ENCODE results near the gene INCENP.
"Not testable (repeated sequence)": the region's sequence is repeated elsewhere in the genome, so short reads cannot be mapped to it uniquely, and the experiment has no call there.

INCENP gene

DNA sequence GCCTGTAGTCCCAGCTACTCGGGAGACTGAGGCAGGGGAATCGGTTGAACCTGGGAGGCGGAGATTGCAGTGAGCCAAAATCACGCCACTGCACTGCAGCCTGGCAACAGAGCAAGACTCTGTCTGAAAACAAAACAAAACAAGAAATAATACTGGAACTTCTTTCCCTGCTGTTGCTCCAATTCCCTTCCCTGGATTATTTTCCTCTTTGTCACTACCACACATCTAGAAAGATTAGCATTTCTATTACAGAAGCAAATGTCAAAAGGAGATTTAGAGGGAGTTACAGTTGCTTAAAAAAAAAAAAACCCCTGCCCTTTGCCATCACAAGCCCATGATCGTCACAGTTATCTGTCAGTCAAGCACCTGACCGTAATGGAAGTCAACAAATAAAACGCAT lies 48.5 kb downstream of the INCENP start:
- H3K27ac ChIP-seq (ENCODE audit: low read depth, low read length), result no peak overlapping the region
- no peak overlapping the region for H3K4me3 ChIP-seq (ENCODE audit: low read length)
- no peak overlapping the region for H3K9ac ChIP-seq (ENCODE audit: low read length)
- no peaks in the 10 kb centered on the region for H3K4me1 ChIP-seq (ENCODE audit: control insufficient read depth, insufficient read depth, low read length)
- H3K27me3 ChIP-seq (ENCODE audit: control insufficient read depth, insufficient read depth, low read length), result no peaks in the 10 kb centered on the region
- no peaks in the 10 kb centered on the region for H3K36me3 ChIP-seq (ENCODE audit: control insufficient read depth, insufficient read depth, low read length)

DNA sequence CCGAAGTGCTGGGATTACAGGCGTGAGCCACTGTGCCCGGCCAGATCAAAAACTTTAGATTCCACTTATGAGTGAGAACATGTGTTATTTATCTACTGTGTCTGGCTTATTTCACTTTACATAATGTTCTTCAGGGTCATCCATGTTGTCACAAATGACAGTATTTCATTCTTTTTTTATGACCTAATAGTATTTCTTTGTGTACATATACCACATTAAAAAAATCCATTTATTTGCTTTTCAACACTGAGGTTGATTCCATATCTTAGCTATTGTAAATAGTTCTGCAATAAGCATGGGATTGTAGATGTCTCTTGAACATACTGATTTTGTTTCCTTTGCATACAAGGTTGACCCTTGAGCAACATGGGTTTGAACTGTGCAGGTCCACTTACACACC lies 53.0 kb downstream of the INCENP start:
- no peaks in the 10 kb centered on the region for H3K36me3 ChIP-seq (ENCODE audit: control insufficient read depth, insufficient read depth, low read length)
- no peaks in the 10 kb centered on the region for H3K4me1 ChIP-seq (ENCODE audit: control insufficient read depth, insufficient read depth, low read length)
- no peak overlapping the region for H3K9ac ChIP-seq (ENCODE audit: low read length)
- H3K4me3 ChIP-seq (ENCODE audit: low read length), result no peak overlapping the region
- no peaks in the 10 kb centered on the region for H3K27me3 ChIP-seq (ENCODE audit: control insufficient read depth, insufficient read depth, low read length)
- no peak overlapping the region for H3K27ac ChIP-seq (ENCODE audit: low read depth, low read length)

DNA sequence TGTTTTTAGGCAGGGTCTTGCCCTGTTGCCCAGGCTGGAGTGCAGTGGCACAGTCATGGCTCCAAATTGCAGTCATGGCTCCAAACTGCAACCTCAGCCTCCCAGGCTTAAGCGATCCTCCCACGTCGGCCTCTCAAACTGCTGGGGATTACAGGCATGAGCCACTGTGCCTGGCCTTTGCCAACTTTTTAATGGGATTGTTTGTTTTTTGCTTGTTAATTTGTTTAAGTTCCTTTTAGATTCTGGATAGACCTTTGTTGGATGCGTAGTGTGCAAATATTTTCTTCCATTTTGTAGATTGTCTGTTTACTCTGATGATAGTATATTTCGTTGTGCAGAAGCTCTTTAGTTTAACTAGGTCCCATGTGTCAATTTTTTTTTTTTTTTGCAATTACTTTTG lies 56.2 kb downstream of the INCENP start:
- H3K27ac ChIP-seq (ENCODE audit: low read depth, low read length), result no peak overlapping the region
- no peaks in the 10 kb centered on the region for H3K36me3 ChIP-seq (ENCODE audit: control insufficient read depth, insufficient read depth, low read length)
- no peak overlapping the region for H3K9ac ChIP-seq (ENCODE audit: low read length)

DNA sequence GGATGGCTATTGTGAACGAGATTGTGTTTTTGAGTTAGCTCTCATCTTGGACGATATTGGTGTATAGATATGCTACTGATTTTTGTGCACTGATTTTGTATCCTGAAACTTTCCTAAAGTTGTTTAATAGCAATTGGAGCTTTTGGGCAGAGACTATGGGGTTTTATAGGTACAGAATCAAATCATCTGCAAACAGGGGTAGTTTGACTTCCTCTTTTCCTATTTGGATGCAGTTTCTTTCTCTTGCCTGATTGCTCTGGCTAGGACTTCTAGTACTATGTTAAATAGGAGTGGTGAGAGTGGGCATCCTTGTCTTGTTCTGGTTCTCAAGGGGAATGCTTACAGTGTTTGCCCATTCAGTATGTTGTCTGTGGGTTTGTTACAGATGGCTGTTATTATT lies 57.3 kb downstream of the INCENP start:
- no peaks in the 10 kb centered on the region for H3K36me3 ChIP-seq (ENCODE audit: control insufficient read depth, insufficient read depth, low read length)
- H3K4me1 ChIP-seq (ENCODE audit: control insufficient read depth, insufficient read depth, low read length), result no peaks in the 10 kb centered on the region
- no peak overlapping the region for H3K27ac ChIP-seq (ENCODE audit: low read depth, low read length)
- no peak overlapping the region for H3K4me3 ChIP-seq (ENCODE audit: low read length)
- H3K9ac ChIP-seq (ENCODE audit: low read length), result no peak overlapping the region
- H3K27me3 ChIP-seq (ENCODE audit: control insufficient read depth, insufficient read depth, low read length), result no peaks in the 10 kb centered on the region

More for the DNA sequence above, 56.2 kb downstream of the INCENP start:
- H3K27me3 ChIP-seq (ENCODE audit: control insufficient read depth, insufficient read depth, low read length), result no peaks in the 10 kb centered on the region
- H3K4me1 ChIP-seq (ENCODE audit: control insufficient read depth, insufficient read depth, low read length), result no peaks in the 10 kb centered on the region
- no peak overlapping the region for H3K4me3 ChIP-seq (ENCODE audit: low read length)

DNA sequence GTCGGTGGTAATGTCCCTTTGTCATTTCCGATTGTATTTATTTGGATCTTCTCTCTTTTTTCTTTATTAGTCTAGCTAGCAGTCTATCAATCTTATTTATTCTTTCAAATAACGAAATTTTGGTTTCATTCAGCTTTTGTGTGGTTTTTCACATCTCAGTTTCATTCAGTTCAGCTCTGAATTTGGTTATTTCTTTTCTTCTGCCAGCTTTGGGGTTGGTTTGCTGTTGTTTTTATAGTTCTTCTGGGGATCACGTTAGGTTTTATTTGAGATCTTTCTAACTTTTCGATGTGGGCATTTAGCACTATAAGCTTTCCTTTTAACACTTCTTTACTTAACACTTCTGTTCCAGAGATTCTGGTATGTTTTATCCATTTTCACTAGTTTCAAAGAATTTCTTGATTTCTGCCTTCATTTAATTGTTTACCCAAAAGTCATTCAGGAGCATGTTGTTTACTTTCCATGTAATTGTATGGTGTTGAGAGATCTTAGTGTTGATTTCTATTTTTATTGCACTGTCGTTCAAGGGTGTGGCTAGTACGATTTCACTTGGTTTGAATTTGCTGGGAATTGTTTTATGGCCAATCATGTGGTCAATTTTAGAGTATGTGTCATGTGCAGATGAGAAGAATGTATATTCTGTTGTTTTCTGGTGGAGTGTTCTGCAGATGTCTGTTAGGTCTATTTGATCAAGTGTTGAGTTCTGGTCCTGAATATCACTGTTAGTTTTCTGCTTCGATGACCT lies 58.5 kb downstream of the INCENP start:
- no peaks in the 10 kb centered on the region for H3K4me1 ChIP-seq (ENCODE audit: control insufficient read depth, insufficient read depth, low read length)
- H3K4me3 ChIP-seq (ENCODE audit: low read length), result no peak overlapping the region
- H3K9ac ChIP-seq (ENCODE audit: low read length), result no peak overlapping the region
- H3K27me3 ChIP-seq (ENCODE audit: control insufficient read depth, insufficient read depth, low read length), result no peaks in the 10 kb centered on the region
- no peak overlapping the region for H3K27ac ChIP-seq (ENCODE audit: low read depth, low read length)
- no peaks in the 10 kb centered on the region for H3K36me3 ChIP-seq (ENCODE audit: control insufficient read depth, insufficient read depth, low read length)

DNA sequence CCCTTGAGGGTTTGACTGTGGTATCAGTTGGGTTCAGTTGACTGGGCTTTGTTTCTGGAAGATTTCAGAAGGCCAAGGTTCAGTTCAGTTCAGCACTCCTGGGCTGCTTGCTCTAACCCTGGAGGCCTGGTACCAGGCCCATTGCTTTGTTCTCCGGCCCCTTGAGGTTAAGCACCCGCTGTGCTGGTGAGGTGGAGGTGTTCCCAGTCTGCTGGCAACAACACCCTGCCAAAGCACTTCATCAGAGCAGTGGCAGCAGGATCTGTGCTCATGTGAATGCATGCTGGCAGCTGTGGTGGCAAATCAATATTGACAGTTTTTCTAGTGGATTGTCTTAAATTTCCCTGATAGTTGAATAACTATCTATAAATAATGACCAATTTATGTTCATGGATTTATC lies 62.4 kb downstream of the INCENP start:
- Histone ChIP-seq H3K4me3 (ENCODE audit: low read length) (no peak overlapping the region), H3K9ac (ENCODE audit: low read length) (no peak overlapping the region), H3K4me1 (ENCODE audit: control insufficient read depth, insufficient read depth, low read length) (no peaks in the 10 kb centered on the region), H3K36me3 (ENCODE audit: control insufficient read depth, insufficient read depth, low read length) (no peaks in the 10 kb centered on the region), H3K27ac (ENCODE audit: low read depth, low read length) (no peak overlapping the region), H3K27me3 (ENCODE audit: control insufficient read depth, insufficient read depth, low read length) (peaks cover 2% of the 10 kb centered on the region)

DNA sequence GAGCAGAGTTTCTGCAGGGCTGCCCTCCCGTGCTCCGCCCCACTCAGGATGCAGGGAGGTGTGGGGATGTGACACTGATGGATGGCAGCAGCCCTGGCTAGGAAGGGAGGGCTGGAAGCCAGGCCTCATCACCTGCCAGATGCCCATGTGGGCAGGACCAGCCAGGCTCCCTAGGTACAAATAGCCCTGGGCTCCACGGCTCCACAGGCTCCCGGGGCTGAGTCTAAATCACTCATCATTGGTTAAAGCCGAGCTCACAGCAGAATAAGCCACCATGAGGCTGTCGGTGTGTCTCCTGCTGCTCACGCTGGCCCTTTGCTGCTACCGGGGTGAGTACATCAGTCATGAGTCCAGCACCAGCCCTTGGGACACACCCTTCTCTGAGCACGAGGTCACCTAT lies 66.2 kb downstream of the INCENP start, which contains the start of gene SCGB1D1:
TSS of gene SCGB1D1 (plus strand) at position 206 of the 400 bp plus-strand sequence. CDS start at position 275, 69 bp downstream.
- no peak within 1 kb of the TSS for H3K9ac ChIP-seq (ENCODE audit: low read length)
- no peak within 1 kb of the TSS for H3K27ac ChIP-seq (ENCODE audit: low read depth, low read length)
- no peaks in the 10 kb centered on the region for H3K4me1 ChIP-seq (ENCODE audit: control insufficient read depth, insufficient read depth, low read length)
- no peak within 1 kb of the TSS for H3K4me3 ChIP-seq (ENCODE audit: low read length)
- no peaks in the 10 kb centered on the region for H3K36me3 ChIP-seq (ENCODE audit: control insufficient read depth, insufficient read depth, low read length)
- peaks cover 9% of the 10 kb centered on the region for H3K27me3 ChIP-seq (ENCODE audit: control insufficient read depth, insufficient read depth, low read length)

DNA sequence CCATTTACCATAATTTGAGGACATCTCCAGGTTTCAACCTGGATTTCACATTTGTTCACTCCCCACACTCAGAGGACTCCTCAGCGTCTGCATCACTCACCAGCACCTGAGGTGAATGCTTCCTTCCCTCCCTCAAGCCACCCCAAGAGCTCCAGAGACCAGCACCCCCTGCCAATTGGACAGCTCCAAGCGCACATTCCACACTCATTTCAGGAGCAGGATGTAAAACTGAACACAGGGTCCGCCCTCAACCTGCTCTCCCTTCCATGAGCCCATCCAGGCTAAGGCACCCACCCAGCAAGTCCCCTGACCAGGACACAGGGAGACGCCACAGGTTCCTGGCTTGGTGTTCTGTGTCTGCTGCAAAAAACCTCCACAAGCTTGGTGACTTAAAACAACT lies 70.1 kb downstream of the INCENP start:
- H3K27ac ChIP-seq (ENCODE audit: low read depth, low read length), result no peak overlapping the region
- H3K4me1 ChIP-seq (ENCODE audit: control insufficient read depth, insufficient read depth, low read length), result no peaks in the 10 kb centered on the region
- H3K9ac ChIP-seq (ENCODE audit: low read length), result no peak overlapping the region
- H3K27me3 ChIP-seq (ENCODE audit: control insufficient read depth, insufficient read depth, low read length), result peaks cover 9% of the 10 kb centered on the region
- no peak overlapping the region for H3K4me3 ChIP-seq (ENCODE audit: low read length)
- no peaks in the 10 kb centered on the region for H3K36me3 ChIP-seq (ENCODE audit: control insufficient read depth, insufficient read depth, low read length)

DNA sequence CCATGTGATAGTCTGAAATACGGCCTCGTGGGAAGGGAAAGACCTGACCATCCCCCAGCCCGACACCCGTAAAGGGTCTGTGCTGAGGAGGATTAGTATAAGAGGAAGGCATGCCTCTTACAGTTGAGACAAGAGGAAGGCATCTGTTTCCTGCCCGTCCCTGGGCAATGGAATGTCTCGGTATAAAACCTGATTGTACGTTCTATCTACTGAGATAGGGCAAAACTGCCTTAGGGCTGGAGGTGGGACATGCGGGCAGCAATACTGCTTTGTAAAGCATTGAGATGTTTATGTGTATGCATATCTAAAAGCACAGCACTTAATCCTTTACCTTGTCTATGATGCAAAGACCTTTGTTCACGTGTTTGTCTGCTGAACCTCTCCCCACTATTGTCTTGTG lies 71.2 kb downstream of the INCENP start:
- H3K4me3 ChIP-seq (ENCODE audit: low read length); H3K27ac ChIP-seq (ENCODE audit: low read depth, low read length); H3K27me3 ChIP-seq (ENCODE audit: control insufficient read depth, insufficient read depth, low read length); H3K4me1 ChIP-seq (ENCODE audit: control insufficient read depth, insufficient read depth, low read length); H3K9ac ChIP-seq (ENCODE audit: low read length); H3K36me3 ChIP-seq (ENCODE audit: control insufficient read depth, insufficient read depth, low read length): not testable (repeated sequence)

DNA sequence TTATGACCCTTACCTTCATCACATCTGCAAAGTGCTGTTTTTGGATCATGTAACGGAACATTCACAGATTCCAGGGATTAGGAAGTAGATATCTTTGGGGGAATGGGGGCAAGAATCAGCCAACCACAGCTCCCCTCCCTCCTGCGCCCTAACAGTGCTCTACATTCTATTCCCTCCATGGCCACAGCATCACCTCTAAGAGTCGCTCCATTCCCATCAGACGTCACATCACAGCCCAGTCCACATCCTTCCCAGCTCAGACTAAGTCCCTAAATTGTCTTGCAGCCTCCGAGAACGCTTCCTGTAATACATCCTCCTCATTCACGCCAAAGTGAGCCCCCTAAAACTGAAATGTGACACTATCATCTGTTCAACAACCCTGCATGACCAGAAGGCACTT lies 72.1 kb downstream of the INCENP start:
- Histone ChIP-seq H3K4me3 (ENCODE audit: low read length) (no peak overlapping the region), H3K4me1 (ENCODE audit: control insufficient read depth, insufficient read depth, low read length) (no peaks in the 10 kb centered on the region), H3K27me3 (ENCODE audit: control insufficient read depth, insufficient read depth, low read length) (peaks cover 10% of the 10 kb centered on the region), H3K27ac (ENCODE audit: low read depth, low read length) (no peak overlapping the region), H3K36me3 (ENCODE audit: control insufficient read depth, insufficient read depth, low read length) (no peaks in the 10 kb centered on the region), H3K9ac (ENCODE audit: low read length) (no peak overlapping the region)

DNA sequence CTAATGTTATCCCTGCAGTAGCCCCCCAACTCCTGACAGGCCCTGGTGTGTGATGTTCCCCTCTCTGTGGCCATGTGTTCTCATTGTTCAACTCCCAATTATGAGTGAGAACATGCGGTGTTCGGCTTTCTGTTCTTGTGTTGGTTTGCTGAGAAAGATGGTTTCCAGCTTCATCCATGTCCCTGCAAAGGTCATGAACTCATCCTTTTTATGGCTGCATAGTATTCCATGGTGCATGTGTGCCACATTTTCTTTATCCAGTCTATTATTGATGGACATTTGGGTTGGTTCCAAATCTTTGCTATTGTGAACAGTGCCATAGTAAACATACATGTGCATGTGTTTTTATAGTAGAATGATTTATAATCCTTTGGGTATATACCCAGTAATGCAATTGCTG lies 73.6 kb downstream of the INCENP start:
- not testable (repeated sequence) for H3K27ac ChIP-seq (ENCODE audit: low read depth, low read length); H3K4me1 ChIP-seq (ENCODE audit: control insufficient read depth, insufficient read depth, low read length); H3K27me3 ChIP-seq (ENCODE audit: control insufficient read depth, insufficient read depth, low read length); H3K4me3 ChIP-seq (ENCODE audit: low read length); H3K36me3 ChIP-seq (ENCODE audit: control insufficient read depth, insufficient read depth, low read length); H3K9ac ChIP-seq (ENCODE audit: low read length)

DNA sequence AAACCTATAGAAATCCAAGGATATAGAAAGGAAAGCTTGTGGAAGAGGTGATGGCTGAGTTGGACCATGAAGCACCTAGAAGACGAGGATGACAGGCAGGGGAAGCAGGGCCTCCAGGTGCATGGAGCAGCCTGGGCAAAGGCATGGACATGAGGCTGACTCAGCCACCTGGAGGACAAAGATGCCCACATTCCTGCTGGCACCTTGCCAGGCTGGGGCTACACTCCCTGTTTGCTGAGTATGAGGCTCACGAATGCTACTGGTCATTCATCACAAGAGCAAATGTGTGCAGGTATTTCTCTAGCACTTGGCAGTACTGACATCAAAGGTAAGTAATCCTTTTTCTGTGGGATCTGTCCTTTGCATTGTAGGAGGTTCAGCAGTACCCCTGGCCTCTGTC lies 77.6 kb downstream of the INCENP start:
- no peak overlapping the region for H3K27ac ChIP-seq (ENCODE audit: low read depth, low read length)
- no peak overlapping the region for H3K9ac ChIP-seq (ENCODE audit: low read length)
- no peak overlapping the region for H3K4me3 ChIP-seq (ENCODE audit: low read length)
- no peaks in the 10 kb centered on the region for H3K4me1 ChIP-seq (ENCODE audit: control insufficient read depth, insufficient read depth, low read length)
- H3K36me3 ChIP-seq (ENCODE audit: control insufficient read depth, insufficient read depth, low read length), result no peaks in the 10 kb centered on the region
- H3K27me3 ChIP-seq (ENCODE audit: control insufficient read depth, insufficient read depth, low read length), result peaks cover 6% of the 10 kb centered on the region
